SH-SY5Y (cell line): ENCODE data around the gene GPX1.

Experiments
- GATA2 ChIP-seq: IDR thresholded peaks from 2 replicates; pipeline ENCODE4 v1.6.1; 2011; ENCODE audit warnings: mild to moderate bottlenecking, low read depth, low read length
- GATA3 ChIP-seq: IDR thresholded peaks from 2 replicates; pipeline ENCODE4 v1.6.1; 2011; ENCODE audit warnings: low read depth, mild to moderate bottlenecking, low read length, moderate library complexity

Gene GPX1

GRCh38 chr3:49358217-49358883 is at the start of gene GPX1:
GPX1 (minus strand) TSS chr3:49358353; CDS start chr3:49358278, 75 bp downstream.
- TF ChIP-seq GATA2 (no peak), GATA3 (no peak)

GRCh38 chr3:49406571-49407565 is 48.7 kb upstream of the GPX1 start:
- TF ChIP-seq GATA2, result no peak
- no peak for TF ChIP-seq GATA3

GRCh38 chr3:49403891-49404290 is 45.7 kb upstream of the GPX1 start:
- TF ChIP-seq GATA2 (no peak), GATA3 (no peak)

GRCh38 chr3:49401766-49402165 is 43.6 kb upstream of the GPX1 start:
- no peak for TF ChIP-seq GATA2
- TF ChIP-seq GATA3, result no peak

GRCh38 chr3:49399461-49399860 is 41.3 kb upstream of the GPX1 start:
- no peak for TF ChIP-seq GATA2
- no peak for TF ChIP-seq GATA3

GRCh38 chr3:49397470-49397869 is 39.3 kb upstream of the GPX1 start:
- no peak for TF ChIP-seq GATA2
- no peak for TF ChIP-seq GATA3

- TF ChIP-seq GATA3, result no peak
- TF ChIP-seq GATA2, result no peak
Observed at GRCh38 chr3:49389297-49389696, 31.1 kb upstream of the GPX1 start.

GRCh38 chr3:49388289-49388820 is 30.2 kb upstream of the GPX1 start:
- TF ChIP-seq GATA3 (no peak), GATA2 (no peak)

- TF ChIP-seq GATA3 (no peak), GATA2 (no peak)
Observed at GRCh38 chr3:49387721-49388120, 29.6 kb upstream of the GPX1 start.

GRCh38 chr3:49386056-49386756 is 28.1 kb upstream of the GPX1 start:
- no peak for TF ChIP-seq GATA2
- TF ChIP-seq GATA3, result no peak

- TF ChIP-seq GATA2, result no peak
- TF ChIP-seq GATA3, result no peak
Observed at GRCh38 chr3:49385617-49386016, 27.5 kb upstream of the GPX1 start.

- no peak for TF ChIP-seq GATA2
- TF ChIP-seq GATA3, result no peak
Observed at GRCh38 chr3:49383387-49383786, 25.2 kb upstream of the GPX1 start.

- no peak for TF ChIP-seq GATA3
- TF ChIP-seq GATA2, result no peak
Observed at GRCh38 chr3:49378249-49378895, 20.2 kb upstream of the GPX1 start.
